Activated T-cell treated with anti-CD3 and anti-CD28 coated beads, Interleukin-2, amount 50 U/mL, for 24 hours (primary cell): ENCODE results near the gene CCDC63.

Experiments
- DNase-seq: peaks from one replicate; pipeline ENCODE4 v3.0.0-alpha.2; 2020
- H3K27ac Mint-ChIP-seq: 2 replicates; pipeline ENCODE4 v1.8.0; 2020; ENCODE audit warnings: mild to moderate bottlenecking, mixed read lengths
- H3K27me3 Mint-ChIP-seq: 2 replicates; pipeline ENCODE4 v1.8.0; 2020; ENCODE audit warnings: mixed read lengths
- H3K36me3 Mint-ChIP-seq: 2 replicates; pipeline ENCODE4 v1.8.0; 2020; ENCODE audit warnings: low read depth, mixed read lengths
- H3K4me1 Mint-ChIP-seq: 2 replicates; pipeline ENCODE4 v1.8.0; 2020; ENCODE audit warnings: low read depth, mixed read lengths
- H3K4me3 Mint-ChIP-seq: 2 replicates; pipeline ENCODE4 v1.8.0; 2020; ENCODE audit warnings: mild to moderate bottlenecking, moderate library complexity, mixed read lengths
- H3K9me3 Mint-ChIP-seq: 2 replicates; pipeline ENCODE4 v1.8.0; 2020; ENCODE audit warnings: mixed read lengths

Gene CCDC63

GRCh38 chr12:110885152-110885840 is 38.5 kb downstream of the CCDC63 start:
- H3K27me3 Mint-ChIP-seq = no peaks in the 10 kb centered on the region
- H3K36me3 Mint-ChIP-seq = no peaks in the 10 kb centered on the region
- H3K4me3 Mint-ChIP-seq = no peak overlapping the region
- DNase-seq = no peak
- no peak overlapping the region for H3K27ac Mint-ChIP-seq
- peaks cover 8% of the 10 kb centered on the region for H3K4me1 Mint-ChIP-seq
- no peaks in the 10 kb centered on the region for H3K9me3 Mint-ChIP-seq

GRCh38 chr12:110888256-110888991 is 41.6 kb downstream of the CCDC63 start:
- no peak overlapping the region for H3K4me3 Mint-ChIP-seq
- H3K36me3 Mint-ChIP-seq = no peaks in the 10 kb centered on the region
- peaks cover 6% of the 10 kb centered on the region for H3K27me3 Mint-ChIP-seq
- H3K27ac Mint-ChIP-seq = no peak overlapping the region
- no peaks in the 10 kb centered on the region for H3K9me3 Mint-ChIP-seq
- DNase-seq = no peak
- peaks cover 13% of the 10 kb centered on the region for H3K4me1 Mint-ChIP-seq

GRCh38 chr12:110889361-110889760 is 42.6 kb downstream of the CCDC63 start:
- peaks cover 16% of the 10 kb centered on the region for H3K4me1 Mint-ChIP-seq
- H3K4me3 Mint-ChIP-seq = no peak overlapping the region
- H3K9me3 Mint-ChIP-seq = no peaks in the 10 kb centered on the region
- peaks cover 11% of the 10 kb centered on the region for H3K27me3 Mint-ChIP-seq
- H3K27ac Mint-ChIP-seq = peak overlapping the region; percentile 50
- no peaks in the 10 kb centered on the region for H3K36me3 Mint-ChIP-seq
- DNase-seq = no peak

GRCh38 chr12:110893956-110894355 is 47.2 kb downstream of the CCDC63 start:
- no peak overlapping the region for H3K4me3 Mint-ChIP-seq

GRCh38 chr12:110896559-110896958 is 49.8 kb downstream of the CCDC63 start:
- no peak for DNase-seq
- Mint-ChIP-seq H3K4me1 (peaks cover 12% of the 10 kb centered on the region), H3K27ac (no peak overlapping the region), H3K4me3 (no peak overlapping the region), H3K36me3 (no peaks in the 10 kb centered on the region), H3K27me3 (peaks cover 24% of the 10 kb centered on the region), H3K9me3 (no peaks in the 10 kb centered on the region)

More at GRCh38 chr12:110893956-110894355, 47.2 kb downstream of the CCDC63 start:
- DNase-seq = no peak
- H3K27me3 Mint-ChIP-seq = peaks cover 24% of the 10 kb centered on the region
- H3K27ac Mint-ChIP-seq = no peak overlapping the region
- peaks cover 12% of the 10 kb centered on the region for H3K4me1 Mint-ChIP-seq
- no peaks in the 10 kb centered on the region for H3K9me3 Mint-ChIP-seq
- H3K36me3 Mint-ChIP-seq = no peaks in the 10 kb centered on the region

- no peak for DNase-seq
- Mint-ChIP-seq H3K27me3 (peaks cover 3% of the 10 kb centered on the region), H3K27ac (no peak overlapping the region), H3K9me3 (no peaks in the 10 kb centered on the region), H3K4me1 (no peaks in the 10 kb centered on the region), H3K36me3 (no peaks in the 10 kb centered on the region), H3K4me3 (no peak overlapping the region)
Measured at GRCh38 chr12:110901401-110901800, 54.6 kb downstream of the CCDC63 start.

GRCh38 chr12:110903511-110903910 is 56.7 kb downstream of the CCDC63 start:
- H3K4me1 Mint-ChIP-seq = no peaks in the 10 kb centered on the region

GRCh38 chr12:110906083-110906482 is 59.3 kb downstream of the CCDC63 start:
- Mint-ChIP-seq H3K36me3 (no peaks in the 10 kb centered on the region), H3K27me3 (no peaks in the 10 kb centered on the region), H3K4me3 (no peak overlapping the region), H3K9me3 (no peaks in the 10 kb centered on the region), H3K4me1 (no peaks in the 10 kb centered on the region), H3K27ac (no peak overlapping the region)
- no peak for DNase-seq

More at GRCh38 chr12:110903511-110903910, 56.7 kb downstream of the CCDC63 start:
- no peak for DNase-seq
- no peak overlapping the region for H3K27ac Mint-ChIP-seq
- H3K4me3 Mint-ChIP-seq = no peak overlapping the region
- H3K36me3 Mint-ChIP-seq = no peaks in the 10 kb centered on the region
- H3K27me3 Mint-ChIP-seq = no peaks in the 10 kb centered on the region
- H3K9me3 Mint-ChIP-seq = no peaks in the 10 kb centered on the region

GRCh38 chr12:110906516-110906915 is 59.7 kb downstream of the CCDC63 start:
- DNase-seq = no peak
- Mint-ChIP-seq H3K4me1 (no peaks in the 10 kb centered on the region), H3K4me3 (no peak overlapping the region), H3K27ac (no peak overlapping the region), H3K36me3 (no peaks in the 10 kb centered on the region), H3K27me3 (no peaks in the 10 kb centered on the region), H3K9me3 (no peaks in the 10 kb centered on the region)

- no peak for DNase-seq
- Mint-ChIP-seq H3K27me3 (no peaks in the 10 kb centered on the region), H3K27ac (no peak overlapping the region)
Measured at GRCh38 chr12:110906985-110907384, 60.2 kb downstream of the CCDC63 start.

GRCh38 chr12:110907583-110907982 is 60.8 kb downstream of the CCDC63 start:
- no peaks in the 10 kb centered on the region for H3K9me3 Mint-ChIP-seq
- H3K36me3 Mint-ChIP-seq = no peaks in the 10 kb centered on the region
- H3K27me3 Mint-ChIP-seq = no peaks in the 10 kb centered on the region
- H3K4me3 Mint-ChIP-seq = no peak overlapping the region
- DNase-seq = no peak
- H3K4me1 Mint-ChIP-seq = no peaks in the 10 kb centered on the region
- no peak overlapping the region for H3K27ac Mint-ChIP-seq

More at GRCh38 chr12:110906985-110907384, 60.2 kb downstream of the CCDC63 start:
- no peaks in the 10 kb centered on the region for H3K9me3 Mint-ChIP-seq
- no peaks in the 10 kb centered on the region for H3K4me1 Mint-ChIP-seq
- H3K36me3 Mint-ChIP-seq = no peaks in the 10 kb centered on the region
- H3K4me3 Mint-ChIP-seq = no peak overlapping the region

GRCh38 chr12:110908377-110909152 is 61.8 kb downstream of the CCDC63 start:
- H3K4me3 Mint-ChIP-seq = no peak overlapping the region
- H3K27ac Mint-ChIP-seq = no peak overlapping the region
- no peaks in the 10 kb centered on the region for H3K36me3 Mint-ChIP-seq
- H3K27me3 Mint-ChIP-seq = no peaks in the 10 kb centered on the region
- H3K4me1 Mint-ChIP-seq = no peaks in the 10 kb centered on the region
- H3K9me3 Mint-ChIP-seq = no peaks in the 10 kb centered on the region
- no peak for DNase-seq

GRCh38 chr12:110912263-110912662 is 65.5 kb downstream of the CCDC63 start:
- no peak for DNase-seq
- Mint-ChIP-seq H3K4me1 (no peaks in the 10 kb centered on the region), H3K9me3 (no peaks in the 10 kb centered on the region), H3K27ac (no peak overlapping the region), H3K36me3 (no peaks in the 10 kb centered on the region), H3K4me3 (no peak overlapping the region), H3K27me3 (no peaks in the 10 kb centered on the region)

- Mint-ChIP-seq H3K4me1 (no peaks in the 10 kb centered on the region), H3K9me3 (no peaks in the 10 kb centered on the region), H3K36me3 (no peaks in the 10 kb centered on the region), H3K27me3 (peaks cover 4% of the 10 kb centered on the region), H3K27ac (no peak overlapping the region), H3K4me3 (no peak overlapping the region)
- DNase-seq = no peak
Measured at GRCh38 chr12:110913119-110914056, 66.6 kb downstream of the CCDC63 start.
